Measurements from ENCODE around the gene COBL. TPM values are rescaled to one million over a fixed set of nuclear protein-coding genes. Genes with fewer than 3 reads are reported as not detected.

COBL gene
- total RNA-seq, 8 experiments from 2014 or later = 0.23 to 54.8 (median 4.3) TPM

DNA sequence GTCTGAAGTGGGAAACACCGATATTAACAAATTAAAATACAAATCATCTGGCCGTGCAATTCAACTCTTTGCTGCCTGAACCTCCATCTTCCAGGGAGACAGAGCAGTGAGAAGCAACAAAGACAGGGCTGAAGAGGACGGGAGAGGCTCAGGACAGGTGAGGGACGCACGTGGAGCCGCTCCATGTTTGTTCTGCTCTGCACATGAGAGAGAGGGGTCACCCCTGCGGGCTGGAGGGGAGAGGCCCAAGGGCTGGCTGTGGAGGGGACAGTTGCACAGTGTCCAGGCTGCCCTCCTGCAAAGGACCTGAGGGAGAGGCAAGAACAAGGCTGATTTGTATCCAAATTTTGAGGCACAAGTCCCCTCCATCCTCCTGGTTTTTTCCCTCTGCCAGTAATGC, 41.7 kb downstream of the COBL start:
- in situ Hi-C loops (cut with MboI; ENCODE audit: low pct_unique_long_range_greater_than_20kb in 2 of 9, low sequenced_read_pairs in 9 of 9, unreplicated experiment in 9 of 9) = no loop called here
- Histone ChIP-seq H3K4me1 (replicated peaks in 1 of 2) (peaks cover 2 to 12% of the 10 kb centered on the region in 2 donors), H3K27ac (no peak overlapping the region), H3K4me3 (no peak overlapping the region)
- WGBS, 10 experiments = 37 to 100% (median 81%) methylated on average over 1 to 7 of the region's 7 CpGs; no CpG with 5 or more reads in 1 of the 10 experiments
- ATAC-seq (replicated peaks in 6 of 8) = no peak

GRCh38 chr7:51274001-51274400, 42.6 kb downstream of the COBL start:
- WGBS, 10 experiments = 13 to 93% (median 71%) methylated on average over 1 to 3 of the region's 10 CpGs; no CpG with 5 or more reads in 2 of the 10 experiments
- no peak overlapping the region for H3K27ac ChIP-seq

DNA sequence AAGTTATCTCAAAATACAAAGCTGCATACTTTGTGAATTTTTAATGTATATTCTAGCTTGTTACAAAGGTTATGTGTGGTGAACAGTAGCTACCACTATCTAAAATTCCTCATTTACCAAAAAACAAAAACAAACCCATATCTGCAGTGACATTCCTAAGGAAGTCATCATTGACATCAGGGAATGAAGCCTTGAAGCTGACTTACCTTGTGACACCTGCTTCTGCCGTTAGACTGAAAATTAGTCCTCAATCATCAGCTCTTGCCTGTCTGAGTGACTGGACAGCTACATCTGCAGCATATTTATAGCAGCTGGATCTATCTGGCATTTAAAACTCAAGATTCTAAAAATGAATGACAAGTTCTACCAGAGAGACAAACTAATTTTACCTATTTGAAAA, 43.2 kb downstream of the COBL start:
- H3K4me1 ChIP-seq (replicated peaks in 1 of 2) = peaks cover 2 to 12% of the 10 kb centered on the region in 2 donors
- in situ Hi-C loops (cut with MboI; ENCODE audit: low pct_unique_long_range_greater_than_20kb in 2 of 9, low sequenced_read_pairs in 9 of 9, unreplicated experiment in 9 of 9) = no loop called here
- no peak for ATAC-seq (replicated peaks in 6 of 8)

More at GRCh38 chr7:51274001-51274400, 42.6 kb downstream of the COBL start:
- Histone ChIP-seq H3K4me1 (replicated peaks in 1 of 2) (peaks cover 2 to 12% of the 10 kb centered on the region in 2 donors), H3K4me3 (no peak overlapping the region)
- no peak for ATAC-seq (replicated peaks in 6 of 8)
- in situ Hi-C loops (cut with MboI; ENCODE audit: low pct_unique_long_range_greater_than_20kb in 2 of 9, low sequenced_read_pairs in 9 of 9, unreplicated experiment in 9 of 9) = no loop called here

GRCh38 chr7:51270965-51271364, 45.6 kb downstream of the COBL start:
- no peak overlapping the region for H3K27ac ChIP-seq
- 34 to 100% (median 74%) methylated on average over 1 to 5 of the region's 5 CpGs; no CpG with 5 or more reads in 1 of the 10 experiments for WGBS, 10 experiments
- in situ Hi-C loops (cut with MboI; ENCODE audit: low pct_unique_long_range_greater_than_20kb in 2 of 9, low sequenced_read_pairs in 9 of 9, unreplicated experiment in 9 of 9) = no loop called here

More for the DNA sequence above, 43.2 kb downstream of the COBL start:
- Histone ChIP-seq H3K27ac (no peak overlapping the region), H3K4me3 (no peak overlapping the region)
- 17 to 100% (median 100%) methylated on average over 1 of the region's 1 CpG; no CpG with 5 or more reads in 5 of the 10 experiments for WGBS, 10 experiments

GRCh38 chr7:51269911-51270310, 46.7 kb downstream of the COBL start:
- WGBS, 10 experiments = 0 to 97% (median 72%) methylated on average over 1 to 5 of the region's 5 CpGs; no CpG with 5 or more reads in 1 of the 10 experiments
- in situ Hi-C loops (cut with MboI; ENCODE audit: low pct_unique_long_range_greater_than_20kb in 2 of 9, low sequenced_read_pairs in 9 of 9, unreplicated experiment in 9 of 9) = no loop called here
- Histone ChIP-seq H3K4me3 (no peak overlapping the region), H3K27ac (no peak overlapping the region), H3K4me1 (replicated peaks in 1 of 2) (no peaks in the 10 kb centered on the region)
- ATAC-seq (replicated peaks in 6 of 8) = no peak

More at GRCh38 chr7:51270965-51271364, 45.6 kb downstream of the COBL start:
- Histone ChIP-seq H3K4me3 (no peak overlapping the region), H3K4me1 (replicated peaks in 1 of 2) (peaks cover 2 to 8% of the 10 kb centered on the region in 2 donors)
- no peak for ATAC-seq (replicated peaks in 6 of 8)

GRCh38 chr7:51269321-51269720, 47.3 kb downstream of the COBL start:
- no peak for ATAC-seq (replicated peaks in 6 of 8)
- in situ Hi-C loops (cut with MboI; ENCODE audit: low pct_unique_long_range_greater_than_20kb in 2 of 9, low sequenced_read_pairs in 9 of 9, unreplicated experiment in 9 of 9) = no loop called here
- Histone ChIP-seq H3K4me3 (no peak overlapping the region), H3K27ac (no peak overlapping the region), H3K4me1 (replicated peaks in 1 of 2) (no peaks in the 10 kb centered on the region)
- 40 to 100% (median 73%) methylated on average over 1 to 3 of the region's 10 CpGs; no CpG with 5 or more reads in 5 of the 10 experiments for WGBS, 10 experiments

DNA sequence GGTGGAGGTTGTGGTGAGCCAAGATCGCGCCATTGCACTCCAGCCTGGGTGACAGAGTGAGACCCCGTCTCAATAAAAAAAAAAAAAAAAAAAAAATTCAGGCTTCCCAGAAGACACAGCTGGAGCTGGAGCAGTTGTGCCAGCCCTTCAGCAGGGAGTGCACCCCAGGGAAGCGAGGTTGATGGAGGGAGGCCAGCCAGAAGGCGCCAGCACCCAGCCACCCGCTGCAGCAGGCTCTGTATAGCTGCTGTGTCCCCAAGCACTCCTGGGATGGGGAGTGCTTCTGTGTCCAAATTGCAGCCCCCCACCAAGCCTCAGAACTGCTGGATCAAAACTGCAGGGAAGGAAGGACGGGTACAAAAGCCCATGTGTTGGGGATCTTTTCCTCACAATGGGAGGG, 47.8 kb downstream of the COBL start:
- 83 to 100% (median 83%) methylated on average over 1 to 3 of the region's 7 CpGs; no CpG with 5 or more reads in 5 of the 10 experiments for WGBS, 10 experiments
- Histone ChIP-seq H3K27ac (no peak overlapping the region), H3K4me3 (no peak overlapping the region), H3K4me1 (replicated peaks in 1 of 2) (no peaks in the 10 kb centered on the region)
- in situ Hi-C loops (cut with MboI; ENCODE audit: low pct_unique_long_range_greater_than_20kb in 2 of 9, low sequenced_read_pairs in 9 of 9, unreplicated experiment in 9 of 9) = no loop called here
- no peak for ATAC-seq (replicated peaks in 6 of 8)

DNA sequence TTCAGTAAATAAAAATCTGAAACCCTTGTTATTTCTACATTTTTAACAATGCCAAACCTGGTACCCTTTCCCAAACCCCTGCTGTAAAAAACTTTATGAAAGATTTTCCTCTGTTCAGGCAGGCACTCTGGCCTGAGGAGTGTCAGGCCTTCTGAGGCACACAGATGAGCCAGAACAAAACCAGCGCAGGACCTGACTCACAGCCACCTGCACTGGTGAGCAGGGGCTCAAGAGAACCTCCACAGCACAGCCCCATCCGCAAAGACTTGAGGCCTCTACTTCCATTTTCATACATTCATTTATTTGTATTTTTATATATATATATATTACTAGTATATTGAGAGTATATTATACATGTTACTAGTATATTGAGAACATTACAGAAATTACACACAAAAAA, 49.4 kb downstream of the COBL start:
- Histone ChIP-seq H3K4me1 (replicated peaks in 1 of 2) (no peaks in the 10 kb centered on the region), H3K4me3 (no peak overlapping the region), H3K27ac (no peak overlapping the region)
- in situ Hi-C loops (cut with MboI; ENCODE audit: low pct_unique_long_range_greater_than_20kb in 2 of 9, low sequenced_read_pairs in 9 of 9, unreplicated experiment in 9 of 9) = no loop called here
- WGBS, 10 experiments = 67 to 100% (median 80%) methylated on average over 1 to 2 of the region's 2 CpGs; no CpG with 5 or more reads in 7 of the 10 experiments
- ATAC-seq (replicated peaks in 6 of 8) = no peak

DNA sequence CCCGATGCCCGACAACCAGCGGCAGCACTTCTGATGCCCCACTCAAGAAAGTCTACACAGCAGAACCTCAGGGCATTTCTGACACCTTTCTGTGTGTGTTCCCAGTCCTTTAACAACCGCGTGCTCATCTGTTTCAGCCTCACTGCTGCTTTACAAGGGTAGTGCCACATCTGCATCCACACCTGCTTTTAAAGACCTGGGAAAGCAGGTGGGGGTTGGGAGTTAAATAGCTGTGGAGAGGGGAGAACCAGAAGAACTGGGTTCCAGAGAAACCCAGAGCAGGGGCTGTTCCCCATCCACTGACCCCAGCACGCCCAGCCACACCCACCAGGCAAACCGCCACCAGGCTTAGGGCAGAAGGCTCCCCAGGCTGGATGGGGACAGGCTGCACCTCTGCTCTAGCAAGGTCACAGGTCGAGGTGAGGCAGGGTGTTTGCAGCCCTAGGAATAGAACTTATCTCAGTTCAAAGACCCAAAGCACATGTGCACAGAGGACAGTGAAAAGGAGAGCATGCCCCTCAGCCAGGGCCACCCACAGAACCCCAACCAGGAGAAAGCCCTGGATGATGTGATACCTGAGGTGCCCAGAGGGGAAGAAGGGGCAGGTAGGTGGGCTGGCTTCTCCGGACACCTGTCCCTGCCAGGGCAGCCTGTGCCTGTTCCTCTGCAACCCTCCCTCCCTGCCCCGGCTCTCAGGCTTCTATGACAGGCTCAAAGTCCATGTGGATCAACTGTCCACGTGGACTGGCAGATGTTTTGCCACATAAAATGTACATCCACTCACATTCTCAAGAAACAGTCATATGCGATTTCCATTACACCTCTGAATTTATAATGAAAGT, 51.3 kb downstream of the COBL start:
- ATAC-seq (replicated peaks in 6 of 8) = peak in 2 of 8 experiments; percentile 5 to 45
- Histone ChIP-seq H3K4me1 (replicated peaks in 1 of 2) (no peaks in the 10 kb centered on the region), H3K4me3 (no peak overlapping the region), H3K27ac (no peak overlapping the region)
- 0 to 100% (median 90%) methylated on average over 1 to 9 of the region's 12 CpGs; no CpG with 5 or more reads in 1 of the 10 experiments for WGBS, 10 experiments
- in situ Hi-C loops (cut with MboI; ENCODE audit: low pct_unique_long_range_greater_than_20kb in 2 of 9, low sequenced_read_pairs in 9 of 9, unreplicated experiment in 9 of 9) = no loop called here

- H3K27ac ChIP-seq = no peak overlapping the region
- WGBS, 10 experiments = 23 to 96% (median 74%) methylated on average over 1 to 7 of the region's 10 CpGs; no CpG with 5 or more reads in 1 of the 10 experiments
- in situ Hi-C loops (cut with MboI; ENCODE audit: low pct_unique_long_range_greater_than_20kb in 2 of 9, low sequenced_read_pairs in 9 of 9, unreplicated experiment in 9 of 9) = no loop called here
- H3K4me1 ChIP-seq (replicated peaks in 1 of 2) = no peaks in the 10 kb centered on the region
- peak in 2 of 8 experiments; percentile 33 for ATAC-seq (replicated peaks in 6 of 8)
- H3K4me3 ChIP-seq = no peak overlapping the region
Observed at GRCh38 chr7:51263631-51264484, 52.8 kb downstream of the COBL start.

- in situ Hi-C loops (cut with MboI; ENCODE audit: low pct_unique_long_range_greater_than_20kb in 2 of 9, low sequenced_read_pairs in 9 of 9, unreplicated experiment in 9 of 9) = no loop called here
Observed at GRCh38 chr7:51262796-51263531, 53.6 kb downstream of the COBL start.

DNA sequence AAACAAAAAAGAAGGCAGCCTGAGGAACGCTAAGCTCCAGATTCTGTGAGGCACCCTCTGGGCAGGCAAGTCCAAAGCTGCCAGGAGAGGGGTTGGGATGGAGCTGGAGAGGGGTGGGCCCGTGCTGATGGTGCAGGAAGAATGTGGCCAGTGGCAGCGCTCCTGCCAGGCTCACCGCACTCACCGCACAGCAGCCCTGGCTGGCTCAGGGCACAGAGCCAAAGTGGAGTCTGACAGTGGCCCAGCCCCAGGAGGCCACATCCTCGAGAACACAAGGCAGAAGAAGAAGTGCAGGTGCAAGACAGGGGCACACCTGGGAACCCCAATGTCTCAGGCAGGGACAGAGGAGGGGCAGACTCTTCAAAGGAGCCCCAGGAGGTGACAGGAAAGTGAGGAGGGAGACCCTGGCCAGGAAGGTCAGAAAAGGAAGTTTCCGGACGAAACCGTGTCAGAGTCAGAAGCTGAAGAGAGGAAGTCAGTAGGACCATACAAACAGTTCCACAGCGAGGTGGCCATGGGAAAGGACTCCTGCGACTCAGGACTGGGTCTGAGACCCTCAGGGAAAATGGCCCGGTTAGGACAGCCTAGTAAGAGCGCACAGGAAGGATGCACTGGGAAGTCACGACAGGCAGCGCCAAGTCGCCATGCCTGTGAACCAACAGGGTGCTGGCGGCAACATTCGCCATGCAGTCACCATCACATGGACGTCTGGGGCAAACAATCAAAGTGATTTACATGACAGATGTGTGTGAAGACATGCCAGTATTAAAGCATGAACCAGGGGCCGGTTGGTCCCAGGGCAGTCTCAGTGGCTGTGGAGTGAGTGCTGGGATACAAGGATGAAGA, 54.4 kb downstream of the COBL start:
- H3K4me1 ChIP-seq (replicated peaks in 1 of 2) = no peaks in the 10 kb centered on the region
- ATAC-seq (replicated peaks in 6 of 8) = no peak
- in situ Hi-C loops (cut with MboI; ENCODE audit: low pct_unique_long_range_greater_than_20kb in 2 of 9, low sequenced_read_pairs in 9 of 9, unreplicated experiment in 9 of 9) = no loop called here
- no peak overlapping the region for H3K27ac ChIP-seq
- 0 to 100% (median 55%) methylated on average over 1 to 8 of the region's 20 CpGs; no CpG with 5 or more reads in 2 of the 10 experiments for WGBS, 10 experiments
- no peak overlapping the region for H3K4me3 ChIP-seq

More at GRCh38 chr7:51262796-51263531, 53.6 kb downstream of the COBL start:
- Histone ChIP-seq H3K27ac (no peak overlapping the region), H3K4me3 (no peak overlapping the region), H3K4me1 (replicated peaks in 1 of 2) (no peaks in the 10 kb centered on the region)
- WGBS, 10 experiments = 25 to 96% (median 83%) methylated on average over 1 to 8 of the region's 12 CpGs; no CpG with 5 or more reads in 3 of the 10 experiments
- no peak for ATAC-seq (replicated peaks in 6 of 8)

Data from motor neuron (in vitro differentiated cells).